GM21717 (cell line): ENCODE measurements around the gene COQ7.

Source experiments
- ATAC-seq: cut with Tn5 transposase; IDR thresholded peaks from one replicate; pipeline ENCODE4 v1.9.1; 2021; ENCODE audit warnings: mild to moderate bottlenecking, moderate library complexity; ENCODE audit not compliant: unreplicated experiment

The COQ7 gene

GRCh38 chr16:19067349-19068236, at the start of gene COQ7:
Gene COQ7 (plus strand): TSS chr16:19067614. CDS start chr16:19067665, 51 bp downstream.
- peak; percentile 92 for ATAC-seq

DNA sequence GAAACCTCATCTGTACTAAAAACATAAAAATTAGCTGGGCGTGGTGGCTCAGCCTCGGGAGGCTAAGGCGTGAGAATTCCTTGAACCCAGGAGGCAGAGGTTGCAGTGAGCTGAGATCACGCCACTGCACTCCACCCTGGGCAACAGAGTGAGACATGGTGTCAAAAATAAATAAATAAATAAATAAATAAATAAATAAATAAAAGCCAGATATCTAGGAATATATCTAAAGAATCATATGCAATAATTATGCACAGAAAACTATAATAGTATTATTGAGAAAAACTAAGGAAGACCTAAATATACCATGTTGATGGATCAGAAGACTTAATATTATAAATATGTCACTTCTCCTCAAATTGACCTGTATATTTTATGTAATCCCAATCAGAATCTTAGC, 46.7 kb upstream of the COQ7 start:
- ATAC-seq: no peak

- no peak for ATAC-seq
Observed at GRCh38 chr16:19021747-19022146, 45.7 kb upstream of the COQ7 start.

DNA sequence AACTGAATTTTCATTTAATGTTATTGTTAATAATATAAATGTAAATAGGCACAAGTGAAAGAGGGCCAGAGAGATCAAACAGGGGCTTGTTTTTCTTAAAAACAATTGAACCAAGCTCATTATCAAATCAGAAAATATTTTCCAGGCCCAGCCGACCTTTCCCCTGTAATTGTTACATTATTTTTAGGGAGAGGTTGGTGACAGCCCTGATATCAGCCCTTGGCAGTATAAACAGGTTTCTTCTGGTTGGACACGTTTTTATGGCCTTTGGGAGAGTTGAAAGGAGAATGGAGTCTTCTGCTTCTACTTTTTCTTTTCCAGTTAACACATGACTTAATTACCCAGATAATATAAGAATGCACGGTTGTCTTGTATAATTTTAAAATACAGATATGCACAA, 40.0 kb upstream of the COQ7 start:
- no peak for ATAC-seq

- no peak for ATAC-seq
Observed at GRCh38 chr16:19029980-19030379, 37.4 kb upstream of the COQ7 start.

DNA sequence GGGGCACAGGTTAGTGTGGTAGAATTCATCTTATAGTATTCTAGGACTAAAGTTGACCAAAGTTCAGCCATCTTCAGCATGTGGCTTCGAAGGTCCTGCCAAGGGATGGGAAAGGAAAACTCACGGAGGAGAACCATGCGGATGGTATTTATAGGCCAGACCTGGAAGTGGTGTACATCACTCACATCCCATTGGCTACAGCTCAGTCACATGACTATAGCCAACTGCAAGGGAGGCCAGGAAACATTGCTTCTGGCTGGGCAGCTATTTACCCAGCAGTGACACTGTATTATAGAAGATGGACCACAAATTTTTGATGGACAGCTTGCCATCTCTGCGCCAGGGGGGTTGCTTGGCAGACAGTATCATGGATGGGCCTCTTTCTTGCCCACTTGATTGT, 35.7 kb upstream of the COQ7 start:
- ATAC-seq: no peak

GRCh38 chr16:19033761-19034160, 33.7 kb upstream of the COQ7 start:
- no peak for ATAC-seq

DNA sequence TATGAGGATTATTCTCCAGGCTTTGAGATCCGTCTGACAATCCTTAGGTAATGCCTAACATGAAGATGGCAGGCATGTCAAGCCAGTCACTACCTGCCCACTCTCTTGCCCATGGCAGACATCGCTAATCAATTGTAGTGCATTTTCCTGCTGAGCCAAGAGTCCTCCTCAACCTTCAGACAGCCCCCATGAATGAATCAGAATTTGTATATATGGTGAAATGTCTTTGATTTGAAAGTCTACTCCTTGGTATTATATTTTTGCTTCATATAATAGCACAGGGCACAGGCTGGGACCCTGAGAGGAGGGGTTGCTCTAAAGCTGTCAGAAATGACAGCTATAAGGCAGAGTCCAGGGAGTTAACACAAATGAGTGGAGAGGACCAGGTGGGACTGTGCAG, 27.0 kb upstream of the COQ7 start:
- ATAC-seq: no peak

DNA sequence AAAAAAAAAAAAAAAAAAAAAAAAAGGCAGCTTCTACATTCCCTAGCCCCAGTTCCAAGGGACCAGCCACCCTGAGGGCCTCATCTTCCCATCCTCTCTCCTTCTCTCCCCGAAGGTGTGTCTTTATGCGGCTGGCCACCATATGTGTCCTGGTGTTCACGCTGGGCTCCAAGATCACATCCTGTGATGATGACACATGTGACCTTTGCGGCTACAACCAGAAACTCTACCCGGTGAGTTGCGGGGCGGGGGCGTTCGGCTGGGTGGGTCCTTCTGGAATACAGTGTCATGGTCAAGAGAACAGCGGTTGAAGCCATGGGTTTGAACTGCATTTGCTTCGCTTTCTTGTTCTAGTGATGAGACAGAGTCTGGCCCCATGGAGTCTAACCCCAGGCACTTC, 22.6 kb upstream of the COQ7 start:
- no peak for ATAC-seq

GRCh38 chr16:19046062-19046461, 21.4 kb upstream of the COQ7 start:
- ATAC-seq: no peak

- no peak for ATAC-seq
Observed at GRCh38 chr16:19062706-19063105, 4.7 kb upstream of the COQ7 start.

- ATAC-seq: no peak
Observed at GRCh38 chr16:19066988-19067348, 446 bp upstream of the COQ7 start.

- ATAC-seq: no peak
Observed at GRCh38 chr16:19068237-19068815, 912 bp downstream of the COQ7 start.

GRCh38 chr16:19071811-19072777, 4.7 kb downstream of the COQ7 start:
- ATAC-seq: no peak

DNA sequence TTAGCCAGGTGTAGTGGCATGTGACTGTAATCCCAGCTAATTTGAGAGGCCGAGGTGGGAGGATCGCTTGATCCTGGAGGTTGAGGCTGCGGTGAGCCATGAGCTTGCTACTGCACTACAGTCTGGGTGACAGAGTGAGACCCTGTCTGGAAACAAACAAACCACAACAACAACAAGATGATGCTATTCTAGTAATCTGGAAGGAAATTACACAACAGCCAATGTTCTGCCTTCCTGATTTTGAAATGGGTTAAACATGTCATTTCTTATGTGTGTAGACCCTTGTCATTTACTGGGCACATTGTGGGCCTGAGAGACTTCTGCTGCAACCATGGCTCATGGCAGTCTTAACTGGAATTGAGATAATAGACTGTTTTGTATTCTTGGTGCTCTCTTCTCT, 5.9 kb downstream of the COQ7 start:
- no peak for ATAC-seq

DNA sequence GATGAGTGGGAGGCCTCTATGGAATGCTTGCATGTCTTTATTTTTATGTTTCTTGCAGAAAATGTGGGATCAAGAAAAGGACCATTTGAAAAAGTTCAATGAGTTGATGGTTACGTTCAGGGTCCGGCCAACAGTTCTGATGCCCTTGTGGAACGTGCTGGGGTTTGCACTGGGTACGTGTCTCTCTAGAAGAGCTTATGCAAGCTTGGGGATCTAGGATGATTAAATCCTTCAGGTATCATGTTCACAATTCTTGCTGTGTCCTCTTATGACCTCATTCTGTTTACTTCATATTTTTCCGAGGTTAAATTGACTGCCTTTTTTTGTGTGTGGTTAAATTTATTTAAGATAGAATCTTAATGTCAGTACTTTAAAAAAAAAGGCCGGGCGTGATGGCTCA, 6.4 kb downstream of the COQ7 start:
- ATAC-seq: no peak

DNA sequence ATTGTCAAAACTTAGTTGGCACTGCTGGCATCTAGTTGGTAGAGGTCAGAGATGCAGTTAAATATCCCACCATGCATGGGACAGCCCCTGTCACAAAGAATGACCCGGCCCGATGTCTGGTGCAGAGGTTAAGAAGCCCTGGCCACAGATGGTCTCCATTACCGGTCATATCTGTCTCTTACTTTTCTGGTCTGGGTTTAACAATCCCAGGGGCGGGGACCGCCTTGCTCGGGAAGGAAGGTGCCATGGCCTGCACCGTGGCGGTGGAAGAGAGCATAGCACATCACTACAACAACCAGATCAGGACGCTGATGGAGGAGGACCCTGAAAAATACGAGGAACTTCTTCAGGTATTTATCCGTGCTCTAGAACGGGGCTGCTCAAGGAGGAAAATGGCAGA, 8.1 kb downstream of the COQ7 start:
- no peak for ATAC-seq

- ATAC-seq: no peak
Observed at GRCh38 chr16:19077879-19078278, 10.5 kb downstream of the COQ7 start.

- ATAC-seq: no peak
Observed at GRCh38 chr16:19083670-19084069, 16.3 kb downstream of the COQ7 start.

GRCh38 chr16:19084139-19084538, 16.7 kb downstream of the COQ7 start:
- ATAC-seq: no peak

GRCh38 chr16:19084879-19085278, 17.5 kb downstream of the COQ7 start:
- no peak for ATAC-seq
